Neural progenitor cell (in vitro differentiated cells): ENCODE data around the gene EXOSC10. TPM values are rescaled to one million over a fixed set of nuclear protein-coding genes. Genes with fewer than 3 reads are reported as not detected.

Source experiments
- DNase-seq: peaks from one replicate; pipeline ENCODE4 v3.0.0-alpha.2; 2016; ENCODE audit warnings: low spot score
- H2AFZ ChIP-seq: fragments of 200-600 bp; sonication (generic); replicated peaks from 2 replicates; pipeline ENCODE4 v1.6.1; 2016; ENCODE audit warnings: antibody characterized with exemption
- H3F3A ChIP-seq: fragments of 200-600 bp; sonication (generic); 2 replicates; pipeline ENCODE4 v1.6.1; 2016; ENCODE audit warnings: antibody characterized with exemption, low read depth
- H3K27ac ChIP-seq: fragments of 200-600 bp; sonication (generic); 2 replicates; pipeline ENCODE4 v1.5.1; 2016; ENCODE audit warnings: mild to moderate bottlenecking
- H3K27me3 ChIP-seq: fragments of 200-600 bp; sonication (generic); 2 replicates; pipeline ENCODE4 v1.6.1; 2016; ENCODE audit warnings: mild to moderate bottlenecking, moderate library complexity
- H3K36me3 ChIP-seq: fragments of 200-600 bp; sonication (generic); 2 replicates; pipeline ENCODE4 v1.5.1; 2016
- H3K4me1 ChIP-seq: fragments of 200-600 bp; sonication (generic); 2 replicates; pipeline ENCODE4 v1.6.1; 2016; ENCODE audit warnings: mixed run types
- H3K4me2 ChIP-seq: fragments of 200-600 bp; sonication (generic); 2 replicates; pipeline ENCODE4 v1.6.1; 2016
- H3K4me3 ChIP-seq: fragments of 200-600 bp; sonication (generic); 2 replicates; pipeline ENCODE4 v1.5.1; 2016
- H3K79me2 ChIP-seq: fragments of 200-600 bp; sonication (generic); 2 replicates; pipeline ENCODE4 v1.6.1; 2016; ENCODE audit warnings: low read depth
- H3K9ac ChIP-seq: fragments of 200-600 bp; sonication (generic); 2 replicates; pipeline ENCODE4 v1.6.1; 2016
- H3K9me3 ChIP-seq: fragments of 200-600 bp; sonication (generic); 2 replicates; pipeline ENCODE4 v1.5.1; 2016; ENCODE audit warnings: low read depth
- H4K20me1 ChIP-seq: fragments of 200-600 bp; sonication (generic); 2 replicates; pipeline ENCODE4 v1.6.1; 2016; ENCODE audit warnings: low read depth
- H3K27ac Mint-ChIP-seq: 3 replicates; pipeline ENCODE4 v1.8.0; 2021; ENCODE audit warnings: mixed read lengths
- H3K27me3 Mint-ChIP-seq: 2 replicates; pipeline ENCODE4 v1.8.0; 2022; ENCODE audit warnings: low read depth, mild to moderate bottlenecking, inconsistent platforms, moderate library complexity, mixed read lengths; ENCODE audit not compliant: insufficient read depth
- H3K36me3 Mint-ChIP-seq: 3 replicates; pipeline ENCODE4 v1.8.0; 2021; ENCODE audit warnings: mixed read lengths
- H3K4me1 Mint-ChIP-seq: 3 replicates; pipeline ENCODE4 v1.8.0; 2021; ENCODE audit warnings: mixed read lengths
- H3K4me3 Mint-ChIP-seq: 3 replicates; pipeline ENCODE4 v1.8.0; 2021; ENCODE audit warnings: mild to moderate bottlenecking, moderate library complexity, mixed read lengths
- H3K9me3 Mint-ChIP-seq: 3 replicates; pipeline ENCODE4 v1.8.0; 2020; ENCODE audit warnings: mixed read lengths
- CTCF ChIP-seq: fragments of 200-600 bp; sonication (generic); IDR thresholded peaks from 2 replicates; pipeline ENCODE4 v1.5.1; 2017; ENCODE audit warnings: antibody characterized with exemption, mild to moderate bottlenecking
- EZH2 ChIP-seq: fragments of 200-600 bp; sonication (generic); IDR thresholded peaks from 2 replicates; pipeline ENCODE4 v1.6.1; 2017; ENCODE audit warnings: antibody characterized with exemption, mild to moderate bottlenecking, moderate library complexity
- EZH2phosphoT487 ChIP-seq: fragments of 200-600 bp; sonication (generic); IDR thresholded peaks from 2 replicates; pipeline ENCODE4 v1.6.1; 2017; ENCODE audit warnings: antibody characterized with exemption
- total RNA-seq: library from RNA; depleted of rRNA; stranded (reverse); fragments of >200 nt; gene quantifications from 2 replicates; pipeline ENCODE4 v1.2.3, GENCODE V29; 2015; ENCODE audit warnings: low replicate concordance

The EXOSC10 gene
- total RNA-seq, 1 donor from 2014 or later: 102 TPM

GRCh38 chr1:11125931-11126330, 26.3 kb upstream of the EXOSC10 start:
- no peaks in the 10 kb centered on the region for H3K4me1 Mint-ChIP-seq
- no peaks in the 10 kb centered on the region for H3K9me3 ChIP-seq
- H2AFZ ChIP-seq: no peak overlapping the region
- no peak overlapping the region for H3K27ac ChIP-seq
- H3K4me3 ChIP-seq: no peak overlapping the region
- no peaks in the 10 kb centered on the region for H4K20me1 ChIP-seq
- no peaks in the 10 kb centered on the region for H3F3A ChIP-seq
- no peak overlapping the region for H3K4me2 ChIP-seq
- no peak overlapping the region for H3K9ac ChIP-seq
- H3K36me3 ChIP-seq: no peaks in the 10 kb centered on the region
- H3K36me3 Mint-ChIP-seq: peaks cover 28% of the 10 kb centered on the region
- DNase-seq: no peak
- H3K4me1 ChIP-seq: no peaks in the 10 kb centered on the region
- TF ChIP-seq EZH2phosphoT487 (no peak), CTCF (no peak), EZH2 (no peak)
- peaks cover 2% of the 10 kb centered on the region for H3K27me3 Mint-ChIP-seq
- H3K27me3 ChIP-seq: no peaks in the 10 kb centered on the region
- no peak overlapping the region for H3K27ac Mint-ChIP-seq
- no peaks in the 10 kb centered on the region for H3K9me3 Mint-ChIP-seq
- H3K4me3 Mint-ChIP-seq: no peak overlapping the region
- H3K79me2 ChIP-seq: no peaks in the 10 kb centered on the region

GRCh38 chr1:11124965-11125364, 25.3 kb upstream of the EXOSC10 start:
- TF ChIP-seq EZH2phosphoT487 (no peak), CTCF (no peak), EZH2 (no peak)
- Histone ChIP-seq H3K4me3 (no peak overlapping the region), H3K36me3 (no peaks in the 10 kb centered on the region), H3K9ac (no peak overlapping the region), H3K27ac (no peak overlapping the region), H3K4me2 (no peak overlapping the region), H3K9me3 (no peaks in the 10 kb centered on the region), H3K27me3 (no peaks in the 10 kb centered on the region), H3F3A (no peaks in the 10 kb centered on the region), H4K20me1 (no peaks in the 10 kb centered on the region), H3K79me2 (no peaks in the 10 kb centered on the region), H3K4me1 (no peaks in the 10 kb centered on the region), H2AFZ (no peak overlapping the region)
- Mint-ChIP-seq H3K4me1 (no peaks in the 10 kb centered on the region), H3K4me3 (no peak overlapping the region), H3K36me3 (peaks cover 28% of the 10 kb centered on the region), H3K27ac (no peak overlapping the region), H3K27me3 (peaks cover 2% of the 10 kb centered on the region), H3K9me3 (no peaks in the 10 kb centered on the region)
- no peak for DNase-seq

GRCh38 chr1:11116318-11116717, 16.6 kb upstream of the EXOSC10 start:
- no peaks in the 10 kb centered on the region for H3K4me1 Mint-ChIP-seq
- TF ChIP-seq EZH2 (no peak), EZH2phosphoT487 (no peak), CTCF (no peak)
- H3K27me3 Mint-ChIP-seq: no peaks in the 10 kb centered on the region
- Histone ChIP-seq H4K20me1 (no peaks in the 10 kb centered on the region), H2AFZ (no peak overlapping the region), H3K79me2 (no peaks in the 10 kb centered on the region), H3K4me1 (no peaks in the 10 kb centered on the region), H3K9me3 (no peaks in the 10 kb centered on the region), H3F3A (no peaks in the 10 kb centered on the region), H3K27me3 (no peaks in the 10 kb centered on the region), H3K36me3 (peaks cover 5% of the 10 kb centered on the region), H3K9ac (no peak overlapping the region), H3K27ac (no peak overlapping the region), H3K4me3 (no peak overlapping the region), H3K4me2 (no peak overlapping the region)
- no peak for DNase-seq
- H3K4me3 Mint-ChIP-seq: no peak overlapping the region
- peaks cover 13% of the 10 kb centered on the region for H3K36me3 Mint-ChIP-seq
- no peak overlapping the region for H3K27ac Mint-ChIP-seq
- H3K9me3 Mint-ChIP-seq: no peaks in the 10 kb centered on the region
